Measurements from ENCODE around the gene HOXB1.
"Not testable (repeated sequence)": the region's sequence is repeated elsewhere in the genome, so short reads cannot be mapped to it uniquely, and the experiment has no call there.

The HOXB1 gene

DNA sequence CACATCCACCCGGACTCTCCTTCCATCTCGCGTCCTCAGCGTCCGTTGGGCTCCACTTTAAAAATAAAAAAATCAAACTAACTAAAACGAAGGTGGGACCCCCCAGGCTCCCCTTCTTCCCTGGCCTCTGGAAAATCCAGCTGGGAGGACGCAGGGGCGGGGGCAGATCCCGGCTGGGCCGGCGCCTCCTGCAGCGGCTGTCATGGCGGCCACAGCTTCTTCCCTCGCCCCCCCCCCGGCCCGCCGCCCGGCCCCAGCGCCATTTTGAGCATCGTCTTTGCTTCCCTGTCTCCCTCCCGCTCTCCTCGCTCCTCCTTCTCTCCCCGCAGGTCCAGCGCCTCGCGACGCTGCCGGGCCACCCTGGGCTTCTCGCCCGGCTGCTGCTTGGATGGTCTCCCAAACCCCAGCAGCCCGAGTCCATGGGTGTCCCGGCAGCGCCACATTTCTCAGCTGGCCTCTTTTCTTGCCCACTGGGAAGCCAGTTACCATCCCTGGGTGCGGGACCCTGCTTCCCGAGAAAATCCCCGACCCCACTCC, 10.8 kb upstream of the HOXB1 start:
- peak; percentile 43 for DNase-seq

DNA sequence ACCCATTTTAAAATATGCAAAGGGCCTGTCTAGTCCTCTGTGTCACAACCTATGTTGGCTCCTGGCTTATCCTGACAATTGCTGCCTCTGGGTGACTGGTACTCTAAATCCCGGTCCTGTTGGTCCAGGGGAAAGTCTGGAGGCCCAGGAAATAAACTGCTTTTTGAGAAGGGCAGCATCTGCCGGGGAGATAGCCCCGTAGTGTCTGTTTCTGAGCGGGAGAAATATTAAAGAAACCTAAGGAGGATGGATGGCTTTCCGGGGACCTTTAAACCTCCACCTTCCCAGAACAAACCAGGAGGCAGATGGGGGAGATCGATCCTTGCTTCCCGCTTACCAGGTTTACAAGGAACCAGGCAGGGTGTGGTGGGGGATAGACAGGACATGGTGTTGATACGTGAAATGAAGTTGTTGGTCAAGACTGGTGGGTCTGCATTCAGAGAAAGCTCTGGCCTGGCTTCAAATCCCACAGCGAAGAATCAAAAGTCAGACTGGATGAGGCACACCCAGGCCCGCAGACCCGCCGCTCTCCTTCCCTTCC, 10.3 kb upstream of the HOXB1 start:
- peak; percentile 21 for DNase-seq

DNA sequence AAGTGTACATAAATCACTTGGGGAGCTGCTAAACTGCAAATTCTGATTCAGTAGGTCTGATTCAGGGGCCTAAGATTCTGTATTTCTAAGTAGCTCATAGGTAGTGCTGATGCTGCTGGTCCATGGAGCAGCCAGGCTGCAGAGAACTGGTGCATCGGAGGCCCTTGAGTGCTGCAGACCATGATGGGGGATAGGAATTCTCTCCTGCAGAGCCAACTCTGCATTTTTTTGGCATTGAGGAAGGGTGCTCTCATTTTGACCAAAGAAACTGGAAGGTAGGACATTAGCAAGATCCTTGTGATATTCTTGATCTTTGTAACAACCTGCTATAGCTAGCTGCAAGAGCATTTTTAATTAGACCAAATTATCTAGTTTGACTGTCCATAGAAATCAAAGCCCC, 9.4 kb upstream of the HOXB1 start:
- no peak for DNase-seq

GRCh38 chr17:48539177-48539576, 8.4 kb upstream of the HOXB1 start:
- no peak for DNase-seq

DNA sequence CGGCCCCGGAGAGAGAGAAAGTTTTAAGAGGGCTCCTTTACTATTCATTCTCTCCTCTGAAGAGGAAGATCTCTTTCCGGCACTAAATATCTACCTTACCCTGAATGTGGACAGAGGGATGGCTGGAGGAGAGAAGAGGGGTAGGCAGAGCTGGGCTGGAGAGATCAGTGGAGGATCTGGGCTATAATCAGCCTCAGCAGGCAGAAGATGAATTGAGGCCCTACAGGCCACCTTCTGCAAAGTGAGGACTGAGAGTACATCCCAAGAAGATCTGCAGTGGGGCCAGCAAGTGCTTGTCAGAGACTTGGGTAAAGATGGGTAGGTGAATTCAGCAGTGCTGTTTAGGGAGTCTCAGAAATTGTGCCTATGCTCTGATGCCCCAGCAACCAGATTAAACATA, 6.5 kb upstream of the HOXB1 start:
- no peak for DNase-seq

DNA sequence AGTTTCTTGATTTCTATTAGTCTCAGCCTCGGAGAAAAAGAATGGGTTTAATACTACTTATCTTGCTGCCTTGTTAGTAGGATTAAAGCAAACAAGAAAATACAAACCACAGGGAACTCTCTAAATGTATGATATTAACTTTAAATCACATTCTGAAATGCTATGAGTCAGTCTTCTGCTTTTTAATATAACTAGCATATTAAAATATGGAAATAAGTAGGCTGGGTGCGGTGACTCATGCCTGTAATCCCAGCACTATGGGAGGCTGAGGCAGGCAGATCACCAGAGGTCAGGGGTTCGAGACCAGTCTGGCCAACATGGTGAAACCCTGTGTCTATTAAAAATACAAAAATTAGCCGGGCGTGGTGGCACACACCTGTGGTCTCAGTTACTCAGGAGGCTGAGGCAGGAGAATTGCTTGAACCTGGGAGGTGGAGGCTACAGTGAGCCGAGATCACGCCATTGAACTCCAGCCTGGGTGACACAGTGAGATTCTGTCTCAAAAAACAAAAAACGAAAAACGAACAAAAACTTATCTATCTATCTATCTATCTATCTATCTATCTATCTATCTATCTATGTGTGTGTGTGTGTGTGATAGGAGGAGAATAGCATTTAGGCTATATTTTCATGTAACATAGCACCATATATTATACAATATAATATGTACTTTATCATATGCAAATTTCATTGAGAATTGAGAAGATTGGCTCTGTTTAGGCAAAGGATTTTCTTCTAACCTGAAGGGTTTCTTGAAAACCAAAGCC, 5.2 kb upstream of the HOXB1 start:
- not testable (repeated sequence) for DNase-seq

- no peak for DNase-seq
These were observed 1.4 kb upstream of the HOXB1 start for GRCh38 chr17:48532261-48532660.

DNA sequence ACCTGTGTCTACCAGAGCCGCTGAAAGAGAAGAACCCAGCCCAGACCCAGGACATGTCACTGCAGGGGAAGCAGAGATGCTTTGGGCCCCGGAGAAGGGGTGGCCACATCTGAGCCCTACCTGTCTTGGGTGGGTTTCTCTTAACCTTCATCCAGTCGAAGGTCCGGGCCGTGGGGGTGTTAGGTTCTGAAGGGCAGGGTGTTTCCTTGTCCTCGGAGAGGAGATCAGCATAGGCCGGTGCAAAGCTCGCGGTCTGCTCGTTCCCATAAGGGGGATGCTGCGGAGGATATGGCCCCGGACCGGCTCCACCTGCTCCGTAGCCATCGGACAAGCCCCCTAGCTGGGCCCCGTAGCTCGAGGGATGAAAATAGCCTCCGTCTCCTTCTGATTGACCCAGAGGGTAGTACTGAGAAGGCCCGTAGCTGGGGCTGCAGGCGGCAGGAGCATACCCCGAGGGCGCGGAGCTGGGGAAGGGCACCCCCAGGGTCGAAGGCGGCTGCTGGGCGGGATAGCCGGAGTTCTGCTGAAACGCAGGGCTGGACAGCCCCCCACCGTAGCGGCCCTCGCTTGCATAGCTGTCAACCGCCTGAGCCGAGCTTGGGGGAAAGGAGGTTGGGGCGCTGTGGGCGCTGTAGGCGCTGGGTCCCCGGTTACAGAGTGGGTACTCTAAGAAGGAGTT, 464 bp downstream of the HOXB1 start:
- DNase-seq: no peak

- no peak for DNase-seq
These were observed 1.2 kb downstream of the HOXB1 start for GRCh38 chr17:48529683-48530009.

DNA sequence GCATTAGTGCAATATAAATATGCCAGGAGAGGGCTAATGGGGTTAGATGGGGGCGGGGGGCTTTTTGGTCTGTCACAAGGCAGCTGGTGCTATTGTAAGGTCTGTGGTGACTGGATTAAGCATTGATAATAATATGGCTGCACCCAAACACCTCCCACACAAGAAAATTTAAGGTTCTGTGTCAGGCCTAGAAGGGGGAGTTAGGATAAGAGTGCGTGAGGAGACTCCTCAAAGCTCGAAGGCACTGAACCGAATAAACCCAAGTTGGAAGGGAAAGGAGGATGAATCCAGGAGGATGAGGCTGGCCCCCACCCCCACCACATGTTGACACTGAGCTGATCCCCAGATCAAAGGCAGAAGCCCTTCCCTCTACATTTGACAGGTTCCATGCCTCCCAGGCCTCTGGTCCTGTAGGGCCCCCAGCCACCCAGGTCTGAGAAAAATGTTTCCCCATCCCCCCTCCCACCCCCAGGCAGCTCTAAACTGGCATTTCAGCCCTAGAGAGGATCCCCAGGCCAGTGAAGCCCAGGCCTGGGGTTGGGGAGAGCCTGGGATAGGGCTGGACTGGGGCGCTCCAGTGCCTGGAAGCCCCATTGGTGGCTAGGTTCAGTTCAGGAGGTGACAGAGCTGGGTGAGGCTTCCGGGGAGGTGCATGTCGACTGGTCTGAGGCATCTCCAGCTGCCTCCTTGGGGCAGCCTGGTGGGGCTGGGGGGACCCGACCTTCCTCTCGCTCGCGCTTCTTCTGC, 1.7 kb downstream of the HOXB1 start:
- DNase-seq: no peak

- no peak for DNase-seq
These were observed 2.5 kb downstream of the HOXB1 start for GRCh38 chr17:48528153-48528935.

- no peak for DNase-seq
These were observed 3.3 kb downstream of the HOXB1 start for GRCh38 chr17:48527547-48527932.

DNA sequence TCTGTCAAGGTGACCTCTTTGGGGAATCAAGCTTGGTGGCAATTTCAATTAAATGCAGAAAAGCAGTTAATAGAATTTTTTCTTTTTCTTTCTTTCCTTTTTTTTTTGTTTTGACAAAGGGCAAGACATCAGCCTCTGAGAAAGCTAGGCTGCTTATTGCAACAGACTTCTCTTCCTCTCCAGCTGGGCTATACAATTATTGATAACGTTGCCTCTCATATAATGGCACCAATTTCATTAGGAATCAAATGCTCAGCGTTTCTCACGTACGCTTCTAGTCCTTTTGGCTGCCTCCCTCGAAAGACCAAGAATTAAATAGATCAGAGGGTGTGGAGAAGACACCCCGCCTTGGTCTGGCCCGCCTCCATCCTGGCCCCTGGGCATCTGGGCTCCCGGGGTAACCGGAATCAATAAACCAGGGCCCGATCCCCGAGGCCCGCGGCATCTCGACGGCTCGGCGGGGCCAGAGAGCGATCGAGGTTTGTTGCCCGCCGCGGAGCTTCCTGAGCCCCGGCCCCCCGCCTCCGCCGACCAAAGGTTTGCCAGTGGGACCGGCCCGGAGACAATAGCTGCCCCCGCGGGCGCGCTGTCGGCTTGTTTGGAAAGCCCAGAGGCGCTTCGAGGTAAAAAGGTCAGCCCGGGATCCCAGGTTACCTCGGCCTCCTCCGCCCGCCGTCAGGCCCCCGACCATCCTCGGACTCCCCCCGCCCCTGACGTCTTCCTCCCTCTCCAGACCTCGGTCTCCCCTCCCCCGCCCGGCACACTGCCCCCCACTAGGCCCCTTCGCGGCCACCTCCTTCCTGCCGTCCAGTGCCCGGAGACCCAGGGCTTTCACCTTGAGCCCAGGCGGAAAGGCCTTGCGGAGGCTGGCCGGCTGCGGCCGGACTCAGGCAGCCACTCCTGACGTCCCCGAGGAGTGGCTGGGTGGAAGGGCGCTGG, 3.9 kb downstream of the HOXB1 start:
- DNase-seq: no peak

DNA sequence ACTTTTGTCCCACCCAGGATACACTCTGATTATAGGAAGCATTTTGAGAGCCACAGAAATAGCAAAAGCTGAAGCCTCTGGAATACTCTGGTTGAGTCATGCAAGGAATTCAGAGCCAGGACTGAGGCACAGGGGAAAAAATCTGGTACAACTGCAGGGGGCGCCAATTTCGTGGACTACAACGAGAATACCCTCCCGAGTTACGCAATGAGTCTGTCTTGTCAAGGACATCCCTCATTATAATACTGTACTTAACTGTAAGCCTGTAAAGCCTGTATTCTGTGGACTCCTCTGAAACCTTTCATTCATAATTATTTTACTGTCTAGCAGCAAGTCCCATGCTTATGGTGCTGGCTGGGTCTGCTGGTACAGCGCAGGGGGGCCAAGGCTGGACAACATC, 7.8 kb downstream of the HOXB1 start:
- no peak for DNase-seq

DNA sequence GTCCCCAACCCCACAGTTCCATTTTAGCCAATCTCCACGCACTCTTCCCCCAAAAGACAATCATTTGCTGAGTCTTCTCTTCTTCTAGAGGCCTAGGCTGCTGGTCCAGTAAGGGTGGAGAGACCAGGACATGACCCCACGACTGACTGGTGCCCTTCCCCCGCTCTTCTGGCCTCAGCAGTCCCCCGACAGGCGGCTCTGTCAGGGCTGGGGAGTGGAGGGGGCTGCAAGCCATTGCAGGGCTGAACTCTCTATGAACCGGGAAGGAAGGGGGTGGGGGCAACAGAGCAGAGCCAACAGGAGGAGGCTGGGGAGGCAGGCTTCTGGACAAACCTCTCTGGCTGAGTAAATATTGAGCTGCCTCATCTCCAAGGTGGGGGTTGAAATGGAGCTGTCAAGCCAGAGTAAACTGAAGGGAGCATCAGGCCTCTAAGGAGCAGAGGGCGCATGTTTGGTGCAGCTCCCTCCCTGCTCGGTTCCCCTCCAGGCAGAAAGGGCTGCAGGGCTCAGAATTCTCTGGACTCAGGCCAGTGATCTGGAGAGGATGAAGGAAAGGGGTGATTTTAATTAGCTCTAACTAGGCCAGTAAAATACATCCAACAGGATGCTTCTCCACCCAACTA, 8.7 kb downstream of the HOXB1 start:
- DNase-seq: no peak

DNA sequence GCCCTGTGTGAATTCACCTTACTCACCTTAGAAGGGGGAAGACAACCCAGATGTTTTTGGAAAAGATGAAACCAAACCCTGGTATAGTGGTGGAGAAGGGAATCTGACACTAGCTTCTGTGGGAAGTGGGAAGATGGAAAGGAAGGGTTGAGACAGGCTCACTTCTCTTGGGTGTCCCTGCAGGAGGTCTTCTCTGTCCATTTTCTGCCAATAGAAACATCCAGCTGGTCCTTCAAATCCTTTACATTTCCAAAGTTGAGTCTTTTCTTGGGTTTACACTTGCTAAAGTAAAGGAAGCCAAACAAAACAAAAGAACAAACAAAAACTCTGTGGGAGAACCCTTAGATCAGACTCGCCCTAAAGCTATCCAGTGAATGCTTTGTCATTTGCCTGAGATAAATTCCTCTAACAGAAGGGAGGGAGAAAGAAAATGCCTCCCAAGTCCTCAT, 10.2 kb downstream of the HOXB1 start:
- no peak for DNase-seq

DNA sequence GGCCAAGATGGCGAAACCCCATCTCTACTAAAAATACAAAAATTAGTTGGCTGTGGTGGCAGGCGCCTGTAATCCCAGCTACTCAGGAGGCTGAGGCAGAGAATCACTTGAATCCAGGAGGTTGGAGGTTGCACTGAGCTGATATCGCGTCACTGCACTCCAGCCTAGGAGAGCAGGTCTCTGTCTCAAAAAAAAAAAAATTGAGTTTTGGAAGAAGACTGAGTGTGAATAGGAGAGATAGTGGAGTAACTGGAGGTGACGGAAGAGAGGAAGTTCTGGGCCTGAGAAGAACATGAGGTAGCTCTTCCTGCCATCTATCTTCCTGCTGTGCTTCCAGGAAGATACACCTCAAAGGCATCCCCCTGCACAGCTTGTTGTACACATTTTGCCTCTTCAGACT, 11.4 kb downstream of the HOXB1 start:
- no peak for DNase-seq

DNA sequence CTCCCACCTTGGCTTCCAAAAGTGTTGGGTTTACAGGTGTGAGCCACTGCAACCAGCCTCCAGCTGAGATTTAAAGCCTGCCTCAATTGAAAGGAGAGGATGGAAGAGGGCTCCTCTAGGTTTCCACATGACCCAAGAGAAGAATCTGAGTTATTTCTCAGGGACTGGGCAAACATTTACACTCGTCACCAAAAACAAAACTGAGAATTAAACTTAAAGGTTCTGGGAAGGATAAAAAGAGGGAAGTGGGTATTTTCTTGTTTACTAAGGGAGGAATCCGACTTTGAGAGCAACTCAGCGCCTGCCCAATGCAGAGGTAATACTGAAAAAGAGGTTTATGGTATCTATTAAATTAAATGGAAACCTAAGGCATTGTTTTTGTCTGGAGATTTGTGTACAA, 13.3 kb downstream of the HOXB1 start:
- DNase-seq: no peak

GRCh38 chr17:48515925-48516900, 14.6 kb downstream of the HOXB1 start:
- no peak for DNase-seq

GRCh38 chr17:48514477-48514876, 16.3 kb downstream of the HOXB1 start:
- no peak for DNase-seq

Measured in activated CD4-positive, alpha-beta T cell treated with anti-CD3 and anti-CD28 coated beads, Interleukin-2, Interleukin-6, amounts not matched to agents 100 ng/mL and 50 ng/mL, durations not matched to agents 16 hours and 8 hours (primary cell).